GM19025 (cell line): ENCODE measurements around the gene KANSL1L.

Source experiments
- ATAC-seq: cut with Tn5 transposase; IDR thresholded peaks from one replicate; pipeline ENCODE4 v1.9.1; 2021; ENCODE audit warnings: mild to moderate bottlenecking, low read depth, moderate library complexity; ENCODE audit not compliant: unreplicated experiment

Gene KANSL1L

DNA sequence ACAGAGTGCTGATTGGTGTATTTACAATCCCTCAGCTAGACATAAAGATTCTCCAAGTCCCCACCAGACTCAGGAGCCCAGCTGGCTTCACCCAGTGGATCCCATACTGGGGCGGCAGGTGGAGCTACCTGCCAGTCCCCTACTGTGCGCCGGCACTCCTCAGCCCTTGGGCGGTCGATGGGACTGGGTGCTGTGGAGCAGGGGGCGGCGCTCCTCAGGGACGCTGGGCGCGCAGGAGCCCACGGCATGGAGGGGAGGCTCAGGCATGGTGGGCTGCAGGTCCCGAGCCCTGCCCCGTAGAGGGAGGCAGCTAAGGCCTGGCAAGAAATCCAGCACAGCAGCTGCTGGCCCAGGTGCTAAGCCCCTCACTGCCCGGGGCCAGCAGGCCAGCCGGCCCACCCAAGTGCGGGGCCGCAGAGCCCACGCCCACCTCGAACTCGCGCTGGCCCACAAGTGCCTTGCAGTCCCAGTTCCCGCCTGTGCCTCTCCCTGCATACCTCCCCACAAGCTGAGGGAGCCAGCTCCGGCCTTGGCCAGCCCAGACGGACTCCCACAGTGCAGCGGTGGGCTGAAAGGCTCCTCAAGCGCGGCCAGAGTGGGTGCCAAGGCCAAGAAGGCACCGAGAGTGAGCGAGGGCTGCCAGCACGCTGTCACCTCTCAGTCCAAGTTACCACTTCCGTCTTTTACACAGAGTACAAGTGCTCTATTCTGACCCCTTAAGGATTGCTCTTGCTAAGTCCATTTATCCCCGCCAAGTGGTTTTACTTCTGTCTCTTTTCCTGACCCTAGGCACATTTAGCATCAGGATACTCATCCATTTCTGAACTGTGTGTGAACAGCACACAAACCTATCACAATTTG is 170.5 kb downstream of the KANSL1L start:
- no peak for ATAC-seq

- no peak for ATAC-seq
Measured at GRCh38 chr2:209998596-209998995, 172.6 kb downstream of the KANSL1L start.

GRCh38 chr2:209993968-209994367 is 177.2 kb downstream of the KANSL1L start:
- ATAC-seq, result no peak

- no peak for ATAC-seq
Measured at GRCh38 chr2:209990838-209991237, 180.4 kb downstream of the KANSL1L start.

- ATAC-seq, result no peak
Measured at GRCh38 chr2:209988010-209988409, 183.2 kb downstream of the KANSL1L start.

GRCh38 chr2:209986415-209986814 is 184.8 kb downstream of the KANSL1L start:
- no peak for ATAC-seq

DNA sequence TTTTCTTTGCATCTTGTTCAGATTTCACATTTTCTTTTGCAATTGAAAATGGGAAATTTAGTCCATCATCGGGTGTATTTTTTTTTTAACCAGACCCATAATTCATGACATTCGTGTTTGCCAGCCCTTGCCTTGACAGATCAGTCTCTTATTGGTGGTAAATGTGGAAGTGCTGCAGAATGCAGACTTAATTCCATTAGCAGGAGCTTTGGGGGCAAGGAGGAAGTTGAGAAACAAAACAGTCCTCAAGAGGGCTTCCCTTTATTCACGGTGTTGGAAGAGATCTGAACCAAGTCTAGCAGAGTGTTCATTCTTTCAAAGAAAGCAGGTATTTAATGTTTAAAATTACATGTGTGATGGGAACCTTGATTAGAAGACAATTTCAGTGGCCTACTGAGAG is 185.3 kb downstream of the KANSL1L start:
- ATAC-seq, result no peak

GRCh38 chr2:209984291-209984690 is 186.9 kb downstream of the KANSL1L start:
- ATAC-seq, result no peak

DNA sequence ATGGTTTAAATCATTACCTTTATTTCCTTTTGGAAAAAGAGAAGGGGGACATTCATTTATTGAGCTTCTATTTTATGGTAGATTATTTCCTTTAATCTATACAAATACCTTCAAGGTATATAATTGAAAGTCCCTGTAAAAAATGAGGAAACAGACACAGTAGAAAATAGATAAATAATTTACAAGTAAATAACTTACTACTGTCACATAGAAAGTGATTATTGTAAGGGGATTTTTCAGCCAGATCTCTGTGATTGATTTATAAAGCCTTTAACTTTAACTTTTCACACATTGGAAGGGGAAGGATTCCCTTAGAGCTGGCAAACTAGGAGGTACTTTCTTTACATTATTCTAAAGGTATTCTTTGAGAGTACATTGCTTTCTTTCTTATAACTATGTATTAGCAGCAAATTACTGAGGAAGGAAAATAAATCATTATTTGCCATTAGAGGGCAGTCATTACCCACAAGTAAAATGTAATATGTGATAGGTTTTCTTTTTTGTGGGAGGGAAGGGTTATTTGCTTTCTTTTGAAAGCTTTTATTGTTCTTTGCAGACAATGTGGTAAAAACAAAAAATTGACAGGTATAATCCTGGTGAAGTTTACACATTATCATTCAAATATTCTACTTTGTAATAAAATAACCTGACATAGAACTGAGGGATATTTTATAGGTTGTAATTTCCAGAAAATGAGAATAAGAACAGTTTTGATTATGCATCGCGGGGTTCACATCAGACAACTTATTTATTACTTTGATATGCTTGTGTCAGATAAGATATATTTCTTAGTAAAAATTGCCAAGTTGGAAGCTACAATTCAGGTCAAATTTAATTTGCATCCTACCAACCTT is 193.6 kb downstream of the KANSL1L start:
- ATAC-seq, result peak; percentile 45

DNA sequence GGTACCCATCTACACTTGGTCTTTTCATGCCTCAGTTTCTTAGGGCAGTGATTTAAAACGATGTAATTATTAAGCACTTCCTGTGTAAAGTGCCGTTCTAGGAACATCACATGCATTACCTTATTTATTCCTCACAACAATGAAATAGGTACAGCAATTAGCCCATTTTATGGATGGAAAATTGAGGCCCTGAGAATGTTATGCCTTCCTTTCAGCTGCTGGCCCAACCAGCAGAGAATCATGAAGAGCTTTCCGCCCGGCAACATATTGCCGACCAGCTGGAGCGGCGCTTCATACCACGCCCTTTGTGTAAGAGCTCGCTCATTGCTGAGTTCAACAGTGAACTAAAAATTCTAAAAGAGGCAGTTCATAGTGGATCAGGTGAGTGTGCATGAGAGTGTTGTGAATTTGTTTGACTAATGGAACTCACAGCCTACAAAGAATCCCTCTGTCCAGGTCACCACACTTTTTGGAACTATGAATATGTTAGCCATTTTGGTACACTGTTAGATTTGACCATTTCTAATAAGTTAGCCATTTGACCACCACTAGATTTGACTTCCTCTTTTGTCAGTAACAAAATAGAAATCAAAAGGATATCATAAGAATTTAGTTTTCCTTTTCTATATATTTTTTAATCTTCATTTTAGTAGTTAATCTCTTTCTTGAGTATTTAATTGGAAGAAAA is 194.4 kb downstream of the KANSL1L start:
- peak; percentile 71 for ATAC-seq

DNA sequence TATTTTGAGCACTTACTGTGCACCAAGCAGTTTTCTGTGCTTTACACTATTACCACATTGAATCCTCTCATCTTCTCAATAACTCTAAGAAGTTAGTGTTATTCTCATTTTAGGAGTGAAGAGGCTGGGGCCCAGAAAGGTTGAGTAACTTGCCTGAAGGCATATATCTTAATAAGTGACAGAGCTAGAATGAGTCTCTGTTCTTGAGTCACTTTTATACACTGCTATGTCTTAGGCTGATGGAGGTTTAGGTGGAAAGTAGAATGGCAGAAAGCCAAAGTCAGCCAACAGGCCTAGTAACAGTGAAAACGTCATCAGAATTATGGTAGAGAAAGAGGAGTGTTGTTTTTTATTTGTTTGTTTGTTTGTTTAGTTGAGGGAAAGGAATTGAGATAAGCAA is 196.6 kb downstream of the KANSL1L start:
- no peak for ATAC-seq

- ATAC-seq, result no peak
Measured at GRCh38 chr2:209973328-209973727, 197.9 kb downstream of the KANSL1L start.
